Stimulated activated CD8-positive, alpha-beta memory T cell treated with anti-CD3 and anti-CD28 coated beads, Interleukin-12 subunit alpha, Interleukin-12 subunit beta, amount 100 ng/mL, for 24 hours (primary cell): Measurements from ENCODE around the gene ZNF26.

Source experiments
- DNase-seq: peaks from one replicate; pipeline ENCODE4 v3.0.0-alpha.2; 2020; ENCODE audit errors: extremely low read depth

ZNF26 gene

GRCh38 chr12:133061954-133062353 lies 75.8 kb downstream of the ZNF26 start:
- no peak for DNase-seq

DNA sequence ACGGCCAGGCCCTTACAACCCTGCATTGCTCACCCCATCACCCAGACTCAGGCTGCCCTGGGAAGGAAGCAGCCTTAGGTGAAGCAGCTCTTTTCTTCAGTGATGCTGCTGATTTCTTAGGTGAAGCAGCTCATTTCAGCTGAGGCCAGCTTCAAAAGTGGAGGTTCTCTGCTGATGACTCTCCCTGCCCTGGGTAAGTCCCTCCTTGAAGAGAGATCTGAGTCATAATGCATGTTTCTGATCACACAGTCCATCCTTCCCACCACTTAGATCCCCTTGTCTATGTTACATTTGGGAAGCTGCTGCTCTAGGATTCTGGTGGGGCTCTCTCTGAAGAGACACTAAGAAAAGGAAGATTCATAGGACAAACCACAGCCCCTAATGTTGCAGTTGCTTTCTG lies 77.4 kb downstream of the ZNF26 start:
- no peak for DNase-seq

DNA sequence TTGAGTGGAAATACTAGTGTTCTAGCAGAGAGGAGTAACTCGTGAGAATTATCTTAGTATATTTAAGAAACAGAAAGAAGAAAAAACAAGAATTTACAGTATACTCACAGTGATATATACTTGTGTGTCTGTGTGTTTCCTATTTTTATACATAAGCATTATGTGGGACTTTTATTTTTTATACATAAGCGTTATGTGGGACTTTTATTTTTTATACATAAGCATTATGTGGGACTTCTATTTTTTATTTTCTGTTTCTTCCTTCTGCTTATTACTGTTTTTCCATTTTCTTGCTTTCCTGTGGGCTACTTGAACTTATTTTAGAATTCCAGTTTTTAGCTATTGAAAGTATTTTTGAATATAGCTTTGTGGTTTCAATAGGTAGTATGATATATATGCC lies 87.7 kb downstream of the ZNF26 start:
- no peak for DNase-seq
